Measurements from ENCODE around the gene ZNF423.

GRCh38 chr16:49726155-49726554 lies 129.8 kb downstream of the ZNF423 start:
- no peak for TF ChIP-seq CTCF (conservative IDR thresholded peaks at IDR 0.05; ENCODE audit: low read depth, low read length)
- TF ChIP-seq EZH2 (IDR thresholded peaks at IDR 0.05; ENCODE audit: borderline replicate concordance, low read depth, low read length, poor library complexity, severe bottlenecking): no peak
